H1 (cell line): Measurements from ENCODE around the gene EXT2. TPM values are rescaled to one million over a fixed set of nuclear protein-coding genes. Genes with fewer than 3 reads are reported as not detected.

Experiments
- GTF2F1 ChIP-seq: IDR thresholded peaks from 2 replicates; pipeline ENCODE4 v1.6.1; 2012; ENCODE audit warnings: low read depth, low read length, improper control_type of control experiment, borderline replicate concordance
- HDAC6 ChIP-seq: IDR thresholded peaks from one replicate; pipeline ENCODE4 v1.7.1; 2012; ENCODE audit warnings: low read depth, mild to moderate bottlenecking, inconsistent platforms, low read length, moderate library complexity
- NRF1 ChIP-seq: IDR thresholded peaks from 2 replicates; pipeline ENCODE4 v1.6.1; 2011; ENCODE audit warnings: mild to moderate bottlenecking, low read depth, low read length, improper control_type of control experiment
- POLR2A ChIP-seq, 2 experiments: IDR thresholded peaks; 1 replicate in 1 of 2; 2 replicates in 1 of 2; pipeline ENCODE4 v1.6.1; 2011; ENCODE audit warnings: low read depth in 2 of 2, low read length in 2 of 2, mild to moderate bottlenecking in 2 of 2; ENCODE audit errors: control extremely low read depth in 1 of 2
- YY1 ChIP-seq: IDR thresholded peaks from 2 replicates; pipeline ENCODE4 v1.6.1; 2011; ENCODE audit warnings: low read depth, mild to moderate bottlenecking, low read length
- polyA plus RNA-seq, 7 experiments: library from polyadenylated mRNA; depleted of rRNA in 3 of 7; stranded (reverse) in 5 of 7; unstranded in 2 of 7; fragments of >200 nt in 5 of 7; fragments of 200-250 nt in 2 of 7; gene quantifications; 1 replicate in 5 of 7; 2 replicates in 1 of 7; 4 replicates in 1 of 7; pipeline versions ENCODE4 v1.2.1 to v1.2.3, GENCODE V29; 2011 to 2013; ENCODE audit warnings: missing spikeins in 2 of 7, mixed read lengths in 2 of 7
- total RNA-seq: library from RNA; stranded (reverse); fragmentation: NEBNext Ultra II Directional; extraction: Animal tissue kit (Norgen Biotek cat#: 25700); gene quantifications from 2 replicates; pipeline ENCODE4 v1.2.1, GENCODE V29; 2021
- TF ChIP-seq, protein P1 (sequence below): IDR thresholded peaks from 2 replicates; pipeline ENCODE4 v1.6.1; 2012; ENCODE audit warnings: inconsistent platforms

EXT2 gene
- total and polyA plus RNA-seq, 2 of the 8 experiments (the other 6 are each of a cell fraction or from before 2014, with no cell fraction given) = 29.8 to 42.8 TPM

DNA sequence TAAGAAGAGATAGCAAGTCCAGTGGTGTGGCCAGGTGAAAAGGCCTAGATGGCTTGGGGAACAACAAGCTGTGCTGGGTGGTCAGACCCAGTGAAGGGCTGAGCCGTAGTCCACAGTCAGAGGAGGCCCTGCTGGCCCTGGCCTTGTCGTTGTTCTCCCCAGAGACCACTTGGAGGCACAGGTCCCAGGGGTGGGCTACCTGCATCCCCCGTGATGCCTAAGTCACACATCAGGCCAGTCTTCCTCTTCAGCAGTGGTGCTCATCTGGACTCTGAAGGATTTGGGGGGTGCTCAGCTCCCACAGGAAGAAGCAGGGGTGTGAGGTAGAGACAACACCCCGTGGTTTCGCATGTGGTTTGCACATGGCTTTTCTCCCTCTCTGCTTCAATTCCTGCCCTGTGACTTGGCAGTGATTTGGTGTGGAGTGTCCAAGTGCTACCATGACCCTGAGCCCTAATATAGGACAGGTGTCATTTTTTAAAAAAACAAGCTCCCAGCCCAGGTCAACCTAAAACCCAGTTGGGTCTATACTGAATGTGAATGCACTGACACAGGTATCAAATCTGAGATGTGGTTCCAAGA, 163.5 kb downstream of the EXT2 start (continued):
- TF ChIP-seq, protein P1, sequence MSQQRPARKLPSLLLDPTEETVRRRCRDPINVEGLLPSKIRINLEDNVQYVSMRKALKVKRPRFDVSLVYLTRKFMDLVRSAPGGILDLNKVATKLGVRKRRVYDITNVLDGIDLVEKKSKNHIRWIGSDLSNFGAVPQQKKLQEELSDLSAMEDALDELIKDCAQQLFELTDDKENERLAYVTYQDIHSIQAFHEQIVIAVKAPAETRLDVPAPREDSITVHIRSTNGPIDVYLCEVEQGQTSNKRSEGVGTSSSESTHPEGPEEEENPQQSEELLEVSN = no peak
- TF ChIP-seq HDAC6 (no peak), POLR2A (IDR thresholded peaks at IDR 0.05; ENCODE audit: control extremely low read depth in 1 of 2, low read depth in 2 of 2, low read length in 2 of 2) (no peak), YY1 (no peak), NRF1 (no peak), GTF2F1 (no peak)
